ENCODE data around the gene TFPI. TPM values are rescaled to one million over a fixed set of nuclear protein-coding genes. Genes with fewer than 3 reads are reported as not detected.

Gene TFPI
- total RNA-seq, 2 donors from 2014 or later = 63.5 to 86.8 TPM

- peaks cover 8 to 9% of the 10 kb centered on the region in 2 donors for H3K4me1 ChIP-seq (ENCODE audit: control insufficient read depth in 1 of 2, low read depth in 2 of 2)
- ATAC-seq (ENCODE audit: insufficient number of reproducible peaks, low FRiP score, low read depth) = no peak
Measured at GRCh38 chr2:187548656-187549055, 5.6 kb downstream of the TFPI start.

GRCh38 chr2:187547353-187547979 is 6.8 kb downstream of the TFPI start:
- H3K9me3 ChIP-seq = no peaks in the 10 kb centered on the region
- peaks cover 8 to 12% of the 10 kb centered on the region in 2 donors for H3K4me1 ChIP-seq (ENCODE audit: control insufficient read depth in 1 of 2, low read depth in 2 of 2)
- no peak overlapping the region for H3K4me3 ChIP-seq
- peak; percentile 27 for DNase-seq (ENCODE audit: low spot score)
- peak overlapping the region in 1 of 2 donors; percentile 34 for H3K27ac ChIP-seq
- peaks cover 4% of the 10 kb centered on the region for H3K27me3 ChIP-seq (replicated peaks; ENCODE audit: insufficient read depth)
- peak; percentile 85 for ATAC-seq (ENCODE audit: insufficient number of reproducible peaks, low FRiP score, low read depth)
- H3K36me3 ChIP-seq = no peaks in the 10 kb centered on the region
- no peak for TF ChIP-seq CTCF (IDR thresholded peaks at IDR 0.05)

More at GRCh38 chr2:187548656-187549055, 5.6 kb downstream of the TFPI start:
- no peak for TF ChIP-seq CTCF (IDR thresholded peaks at IDR 0.05)
- Histone ChIP-seq H3K9me3 (no peaks in the 10 kb centered on the region), H3K36me3 (no peaks in the 10 kb centered on the region), H3K4me3 (no peak overlapping the region), H3K27me3 (replicated peaks; ENCODE audit: insufficient read depth) (peaks cover 4% of the 10 kb centered on the region), H3K27ac (peak overlapping the region in 1 of 2 donors; percentile 16)
- DNase-seq (ENCODE audit: low spot score) = no peak

GRCh38 chr2:187546762-187547333 is 7.4 kb downstream of the TFPI start:
- peak overlapping the region in 1 of 2 donors; percentile 34 for H3K27ac ChIP-seq
- no peak for DNase-seq (ENCODE audit: low spot score)
- no peak for TF ChIP-seq CTCF (IDR thresholded peaks at IDR 0.05)
- H3K4me1 ChIP-seq (ENCODE audit: control insufficient read depth in 1 of 2, low read depth in 2 of 2) = peaks cover 11 to 18% of the 10 kb centered on the region in 2 donors
- ATAC-seq (ENCODE audit: insufficient number of reproducible peaks, low FRiP score, low read depth) = no peak
- H3K27me3 ChIP-seq (replicated peaks; ENCODE audit: insufficient read depth) = peaks cover 4% of the 10 kb centered on the region
- no peaks in the 10 kb centered on the region for H3K9me3 ChIP-seq
- no peak overlapping the region for H3K4me3 ChIP-seq
- H3K36me3 ChIP-seq = no peaks in the 10 kb centered on the region

GRCh38 chr2:187545238-187545751 is 8.9 kb downstream of the TFPI start:
- DNase-seq (ENCODE audit: low spot score) = no peak
- H3K36me3 ChIP-seq = no peaks in the 10 kb centered on the region
- no peak for TF ChIP-seq CTCF (IDR thresholded peaks at IDR 0.05)
- H3K9me3 ChIP-seq = no peaks in the 10 kb centered on the region
- H3K27ac ChIP-seq = peak overlapping the region in 1 of 2 donors; percentile 23
- peaks cover 4% of the 10 kb centered on the region for H3K27me3 ChIP-seq (replicated peaks; ENCODE audit: insufficient read depth)
- peaks cover 16 to 27% of the 10 kb centered on the region in 2 donors for H3K4me1 ChIP-seq (ENCODE audit: control insufficient read depth in 1 of 2, low read depth in 2 of 2)
- no peak for ATAC-seq (ENCODE audit: insufficient number of reproducible peaks, low FRiP score, low read depth)
- no peak overlapping the region for H3K4me3 ChIP-seq

- Histone ChIP-seq H3K27ac (peak overlapping the region in 1 of 2 donors; percentile 63), H3K4me3 (peak overlapping the region; percentile 42), H3K27me3 (replicated peaks; ENCODE audit: insufficient read depth) (peaks cover 4% of the 10 kb centered on the region), H3K9me3 (no peaks in the 10 kb centered on the region), H3K36me3 (no peaks in the 10 kb centered on the region), H3K4me1 (ENCODE audit: control insufficient read depth in 1 of 2, low read depth in 2 of 2) (peaks cover 16 to 27% of the 10 kb centered on the region in 2 donors)
- ATAC-seq (ENCODE audit: insufficient number of reproducible peaks, low FRiP score, low read depth) (no peak), DNase-seq (ENCODE audit: low spot score) (no peak)
- TF ChIP-seq CTCF (IDR thresholded peaks at IDR 0.05) = no peak
Measured at GRCh38 chr2:187544371-187545080, 9.7 kb downstream of the TFPI start.
